ENCODE measurements around the gene BEND6. TPM values are rescaled to one million over a fixed set of nuclear protein-coding genes. Genes with fewer than 3 reads are reported as not detected.

BEND6 gene
- total RNA-seq, 3 donors from 2014 or later (not counting 1 experiment from before 2014, with no cell fraction given), result not detected

DNA sequence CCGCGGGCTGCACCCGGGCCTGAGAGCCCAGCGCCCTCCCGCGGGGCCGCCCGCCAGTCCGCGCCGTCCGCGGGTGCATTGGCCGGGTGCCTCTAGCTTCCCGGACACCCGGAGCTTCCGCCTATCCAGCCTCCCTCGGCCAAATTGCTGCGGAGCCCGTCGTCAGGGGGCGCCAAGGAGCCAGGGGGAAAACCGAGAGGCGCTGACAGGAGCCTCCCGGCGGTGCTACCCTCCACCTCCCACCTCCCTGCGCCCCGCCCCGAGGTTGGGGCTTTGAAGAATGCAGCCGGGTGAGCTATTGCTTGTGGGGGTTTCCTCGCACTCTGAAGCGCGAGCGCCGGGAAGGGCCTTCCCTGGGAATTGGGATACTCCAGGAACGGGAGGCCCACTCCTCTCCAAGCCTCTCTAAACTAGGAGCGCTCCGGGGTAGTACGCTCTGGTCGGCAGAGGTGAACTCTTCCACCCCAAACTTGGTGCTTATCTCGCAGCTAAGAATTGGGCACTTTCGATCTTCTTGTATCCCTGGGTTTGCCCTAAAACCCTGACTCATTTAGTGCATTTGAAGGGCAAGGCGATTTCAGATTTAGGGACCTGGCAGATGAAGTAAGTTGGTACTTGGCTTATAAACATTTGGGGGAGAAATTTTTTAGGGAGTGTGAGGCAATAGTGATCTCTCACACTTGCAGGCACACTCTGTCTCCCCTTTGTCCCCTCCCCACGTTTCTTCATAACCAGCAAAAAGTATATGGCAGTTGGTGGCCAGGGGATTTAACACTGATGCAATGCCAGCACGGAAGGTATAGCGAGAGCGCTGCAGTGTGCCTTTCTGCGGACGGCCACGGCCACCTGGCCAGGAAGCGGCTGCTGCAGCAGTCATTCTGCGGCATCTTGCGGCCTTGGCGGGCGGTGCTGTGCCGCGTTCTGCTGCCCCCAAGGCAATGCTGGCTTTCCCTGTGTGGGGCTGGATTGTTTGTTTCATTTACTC is 556 bp downstream of the BEND6 start:
- DNase-seq (peak; percentile 27 to 57), ATAC-seq (peak; percentile 58 to 63 (median 61))
- peaks cover 11 to 23% of the 10 kb centered on the region in 2 donors for H3K4me1 Mint-ChIP-seq
- Histone ChIP-seq H3K27me3 (ENCODE audit: control insufficient read depth, insufficient read depth, low read length) (peaks cover 22% of the 10 kb centered on the region), H3K36me3 (ENCODE audit: control insufficient read depth, insufficient read depth, low read length) (no peaks in the 10 kb centered on the region), H3K27ac (ENCODE audit: low read length) (no peak overlapping the region), H3K4me3 (ENCODE audit: low read length) (peak overlapping the region; percentile 37), H3K4me1 (ENCODE audit: control insufficient read depth, insufficient read depth, low read length) (peaks cover 19% of the 10 kb centered on the region), H3K9me3 (ENCODE audit: control insufficient read depth, insufficient read depth, low read length) (no peaks in the 10 kb centered on the region)
- H3K9me3 Mint-ChIP-seq, result no peaks in the 10 kb centered on the region
- TF ChIP-seq, protein P1, sequence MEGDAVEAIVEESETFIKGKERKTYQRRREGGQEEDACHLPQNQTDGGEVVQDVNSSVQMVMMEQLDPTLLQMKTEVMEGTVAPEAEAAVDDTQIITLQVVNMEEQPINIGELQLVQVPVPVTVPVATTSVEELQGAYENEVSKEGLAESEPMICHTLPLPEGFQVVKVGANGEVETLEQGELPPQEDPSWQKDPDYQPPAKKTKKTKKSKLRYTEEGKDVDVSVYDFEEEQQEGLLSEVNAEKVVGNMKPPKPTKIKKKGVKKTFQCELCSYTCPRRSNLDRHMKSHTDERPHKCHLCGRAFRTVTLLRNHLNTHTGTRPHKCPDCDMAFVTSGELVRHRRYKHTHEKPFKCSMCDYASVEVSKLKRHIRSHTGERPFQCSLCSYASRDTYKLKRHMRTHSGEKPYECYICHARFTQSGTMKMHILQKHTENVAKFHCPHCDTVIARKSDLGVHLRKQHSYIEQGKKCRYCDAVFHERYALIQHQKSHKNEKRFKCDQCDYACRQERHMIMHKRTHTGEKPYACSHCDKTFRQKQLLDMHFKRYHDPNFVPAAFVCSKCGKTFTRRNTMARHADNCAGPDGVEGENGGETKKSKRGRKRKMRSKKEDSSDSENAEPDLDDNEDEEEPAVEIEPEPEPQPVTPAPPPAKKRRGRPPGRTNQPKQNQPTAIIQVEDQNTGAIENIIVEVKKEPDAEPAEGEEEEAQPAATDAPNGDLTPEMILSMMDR (IDR thresholded peaks at IDR 0.05), result no peak
- intact Hi-C loops (cut with micrococcal nuclease), result no loop called here
- no peaks in the 10 kb centered on the region for H3K36me3 Mint-ChIP-seq
- H3K4me3 Mint-ChIP-seq, result peak overlapping the region; percentile 77
- under 1% methylated on average over 54 of the region's 57 CpGs for WGBS (ENCODE audit: insufficient coverage)
- H3K27ac Mint-ChIP-seq, result no peak overlapping the region
- H3K27me3 Mint-ChIP-seq (ENCODE audit: low read depth in 2 of 2), result peaks cover 35 to 62% of the 10 kb centered on the region in 2 donors

DNA sequence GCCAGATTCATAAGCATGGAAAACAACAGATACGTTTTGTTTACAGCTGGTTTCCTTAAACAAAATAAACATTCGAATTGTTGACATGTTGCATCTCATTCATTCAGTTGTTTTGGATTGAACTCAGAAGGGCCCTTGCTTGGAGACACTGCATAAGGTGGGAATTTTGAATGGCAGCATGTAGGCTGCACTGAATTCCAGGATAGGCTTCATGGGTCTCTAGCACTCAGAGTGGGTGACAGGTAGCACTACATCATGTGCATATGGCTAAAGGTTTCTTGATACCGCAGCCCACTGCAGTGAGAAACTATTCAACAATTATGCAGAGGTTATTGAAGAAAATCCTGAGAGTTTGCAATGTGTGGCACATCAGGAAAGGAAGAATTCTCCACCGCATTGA is 1.6 kb downstream of the BEND6 start:
- Mint-ChIP-seq H3K9me3 (no peaks in the 10 kb centered on the region), H3K36me3 (no peaks in the 10 kb centered on the region), H3K27ac (no peak overlapping the region), H3K4me3 (peak overlapping the region; percentile 25), H3K4me1 (peaks cover 11 to 23% of the 10 kb centered on the region in 2 donors), H3K27me3 (ENCODE audit: low read depth in 2 of 2) (peaks cover 35 to 52% of the 10 kb centered on the region in 2 donors)
- H3K27ac ChIP-seq (ENCODE audit: low read length), result no peak overlapping the region
- intact Hi-C loops (cut with micrococcal nuclease), result no loop called here
- peaks cover 19% of the 10 kb centered on the region for H3K4me1 ChIP-seq (ENCODE audit: control insufficient read depth, insufficient read depth, low read length)
- TF ChIP-seq, protein P1 (IDR thresholded peaks at IDR 0.05), result no peak
- ATAC-seq, result no peak
- H3K27me3 ChIP-seq (ENCODE audit: control insufficient read depth, insufficient read depth, low read length), result peaks cover 22% of the 10 kb centered on the region
- no peak for DNase-seq
- H3K36me3 ChIP-seq (ENCODE audit: control insufficient read depth, insufficient read depth, low read length), result no peaks in the 10 kb centered on the region
- whole genome bisulfite sequencing (ENCODE audit: insufficient coverage), result 84% methylated on average over 4 of the region's 4 CpGs
- H3K9me3 ChIP-seq (ENCODE audit: control insufficient read depth, insufficient read depth, low read length), result no peaks in the 10 kb centered on the region
- no peak overlapping the region for H3K4me3 ChIP-seq (ENCODE audit: low read length)

DNA sequence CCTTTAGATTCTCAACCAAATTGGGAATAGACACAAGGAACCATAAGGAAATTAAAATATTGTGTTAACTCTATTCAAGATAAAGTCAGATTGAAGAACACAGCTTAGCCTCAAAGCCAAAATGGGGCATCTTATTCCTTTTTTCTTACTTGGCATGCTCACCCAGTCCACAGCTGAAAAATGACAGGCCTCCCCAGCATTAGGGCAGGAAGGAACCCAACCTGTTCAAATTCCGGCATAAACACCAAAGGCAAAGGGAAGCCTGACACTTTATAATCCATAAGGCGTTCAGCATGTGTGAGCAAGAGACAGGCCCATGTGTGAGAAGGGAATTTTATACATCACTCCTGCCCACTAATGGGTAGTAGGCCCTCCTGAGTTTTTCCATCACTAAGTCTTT is 2.9 kb downstream of the BEND6 start:
- WGBS (ENCODE audit: insufficient coverage), result 100% methylated on average over 1 of the region's 2 CpGs
- peaks cover 11 to 22% of the 10 kb centered on the region in 2 donors for H3K4me1 Mint-ChIP-seq
- H3K36me3 ChIP-seq (ENCODE audit: control insufficient read depth, insufficient read depth, low read length), result no peaks in the 10 kb centered on the region
- no peaks in the 10 kb centered on the region for H3K9me3 Mint-ChIP-seq
- TF ChIP-seq, protein P1 (IDR thresholded peaks at IDR 0.05), result no peak
- no peaks in the 10 kb centered on the region for H3K36me3 Mint-ChIP-seq
- intact Hi-C loops (cut with micrococcal nuclease), result no loop called here
- H3K27ac Mint-ChIP-seq, result no peak overlapping the region
- peaks cover 32 to 44% of the 10 kb centered on the region in 2 donors for H3K27me3 Mint-ChIP-seq (ENCODE audit: low read depth in 2 of 2)
- no peak for DNase-seq
- H3K4me3 Mint-ChIP-seq, result no peak overlapping the region
- H3K27me3 ChIP-seq (ENCODE audit: control insufficient read depth, insufficient read depth, low read length), result peaks cover 16% of the 10 kb centered on the region
- no peak overlapping the region for H3K4me3 ChIP-seq (ENCODE audit: low read length)
- ATAC-seq, result no peak
- no peaks in the 10 kb centered on the region for H3K9me3 ChIP-seq (ENCODE audit: control insufficient read depth, insufficient read depth, low read length)
- peaks cover 19% of the 10 kb centered on the region for H3K4me1 ChIP-seq (ENCODE audit: control insufficient read depth, insufficient read depth, low read length)
- no peak overlapping the region for H3K27ac ChIP-seq (ENCODE audit: low read length)

Data from natural killer cell (primary cell).